Activated CD4-positive, alpha-beta T cell treated with anti-CD3 and anti-CD28 coated beads, Interleukin-2, amount 50 U/mL, for 4 hours (primary cell): Measurements from ENCODE around the gene ZNF474.

ENCODE experiments used
- DNase-seq, 2 experiments: peaks; one replicate each; pipeline ENCODE4 v3.0.0-alpha.2; 2020

Gene ZNF474

GRCh38 chr5:122119205-122119604, 10.1 kb upstream of the ZNF474 start:
- DNase-seq, result no peak

- no peak for DNase-seq
Observed at GRCh38 chr5:122120493-122120892, 8.9 kb upstream of the ZNF474 start.

- DNase-seq, result no peak
Observed at GRCh38 chr5:122120957-122121356, 8.4 kb upstream of the ZNF474 start.

GRCh38 chr5:122121479-122122465, 7.6 kb upstream of the ZNF474 start:
- DNase-seq, result no peak

- no peak for DNase-seq
Observed at GRCh38 chr5:122124766-122125165, 4.6 kb upstream of the ZNF474 start.

GRCh38 chr5:122126177-122126755, 3.1 kb upstream of the ZNF474 start:
- no peak for DNase-seq

GRCh38 chr5:122126756-122127321, 2.5 kb upstream of the ZNF474 start:
- DNase-seq, result no peak

GRCh38 chr5:122130152-122130551, 806 bp downstream of the ZNF474 start:
- no peak for DNase-seq

- no peak for DNase-seq
Observed at GRCh38 chr5:122137702-122138101, 8.4 kb downstream of the ZNF474 start.

- no peak for DNase-seq
Observed at GRCh38 chr5:122138356-122138755, 9.0 kb downstream of the ZNF474 start.

GRCh38 chr5:122140900-122141299, 11.6 kb downstream of the ZNF474 start:
- DNase-seq, result no peak

- DNase-seq, result no peak
Observed at GRCh38 chr5:122141751-122142150, 12.4 kb downstream of the ZNF474 start.

GRCh38 chr5:122142480-122143164, 13.3 kb downstream of the ZNF474 start:
- DNase-seq, result no peak

GRCh38 chr5:122144236-122144635, 14.9 kb downstream of the ZNF474 start:
- DNase-seq, result no peak

GRCh38 chr5:122145906-122146305, 16.6 kb downstream of the ZNF474 start:
- DNase-seq, result no peak

- DNase-seq, result no peak
Observed at GRCh38 chr5:122149321-122150090, 20.2 kb downstream of the ZNF474 start.

- no peak for DNase-seq
Observed at GRCh38 chr5:122150215-122150614, 20.9 kb downstream of the ZNF474 start.

- no peak for DNase-seq
Observed at GRCh38 chr5:122151640-122152039, 22.3 kb downstream of the ZNF474 start.

- DNase-seq, result no peak
Observed at GRCh38 chr5:122152266-122152900, 23.0 kb downstream of the ZNF474 start.

GRCh38 chr5:122153230-122153629, 23.9 kb downstream of the ZNF474 start:
- DNase-seq, result no peak

GRCh38 chr5:122153774-122154173, 24.4 kb downstream of the ZNF474 start:
- no peak for DNase-seq

GRCh38 chr5:122154491-122154890, 25.1 kb downstream of the ZNF474 start:
- DNase-seq, result no peak
